IMR-90 (cell line): Measurements from ENCODE around the gene TMEM271.

Experiments used
- BHLHE40 ChIP-seq: fragments of 150-350 bp; IDR thresholded peaks from 2 replicates; pipeline ENCODE4 v1.6.1; 2016; ENCODE audit warnings: mild to moderate bottlenecking, low read depth, low read length
- FOS ChIP-seq: fragments of 150-350 bp; IDR thresholded peaks from 2 replicates; pipeline ENCODE4 v1.6.1; 2016; ENCODE audit warnings: low read depth, low read length
- MAFK ChIP-seq: IDR thresholded peaks from 2 replicates; pipeline ENCODE4 v1.6.1; 2012; ENCODE audit warnings: low read depth, low read length, improper control_type of control experiment
- MAZ ChIP-seq: IDR thresholded peaks from 2 replicates; pipeline ENCODE4 v1.6.1; 2012; ENCODE audit warnings: low read depth, mild to moderate bottlenecking, low read length, improper control_type of control experiment, moderate library complexity, borderline replicate concordance
- MXI1 ChIP-seq: IDR thresholded peaks from 2 replicates; pipeline ENCODE4 v1.6.1; 2012; ENCODE audit warnings: low read depth, mild to moderate bottlenecking, low read length, moderate library complexity, borderline replicate concordance
- TF ChIP-seq, protein P1 (sequence below): fragments of 150-350 bp; IDR thresholded peaks from 2 replicates; pipeline ENCODE4 v1.6.1; 2017; ENCODE audit warnings: mild to moderate bottlenecking, antibody characterized with exemption, low read length, low read depth
- TF ChIP-seq, protein P2 (sequence below): conservative IDR thresholded peaks from 2 replicates; pipeline ENCODE4 v1.5.1; 2012; ENCODE audit warnings: mild to moderate bottlenecking, low read depth, low read length, improper control_type of control experiment

DNA sequence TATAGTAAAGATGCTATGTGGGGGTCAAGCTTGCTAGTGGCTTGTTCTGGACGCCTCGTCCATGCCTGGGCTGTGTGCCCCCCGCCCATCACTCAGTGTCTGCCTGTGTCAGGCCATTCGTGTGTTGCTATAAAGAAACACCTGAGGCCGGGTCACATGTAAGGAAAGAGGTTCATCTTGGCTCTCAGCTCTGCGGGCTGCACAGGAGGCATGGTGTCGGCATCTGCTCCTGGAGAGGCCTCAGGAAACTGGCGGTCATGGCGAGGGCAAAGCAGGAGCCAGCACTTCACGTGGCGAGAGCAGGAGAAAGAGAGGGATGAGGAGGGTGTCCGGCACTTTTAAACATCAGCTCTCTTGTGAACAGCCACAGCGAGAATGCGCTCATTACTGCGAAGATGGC lies 51.9 kb downstream of the TMEM271 start:
- TF ChIP-seq, protein P1, sequence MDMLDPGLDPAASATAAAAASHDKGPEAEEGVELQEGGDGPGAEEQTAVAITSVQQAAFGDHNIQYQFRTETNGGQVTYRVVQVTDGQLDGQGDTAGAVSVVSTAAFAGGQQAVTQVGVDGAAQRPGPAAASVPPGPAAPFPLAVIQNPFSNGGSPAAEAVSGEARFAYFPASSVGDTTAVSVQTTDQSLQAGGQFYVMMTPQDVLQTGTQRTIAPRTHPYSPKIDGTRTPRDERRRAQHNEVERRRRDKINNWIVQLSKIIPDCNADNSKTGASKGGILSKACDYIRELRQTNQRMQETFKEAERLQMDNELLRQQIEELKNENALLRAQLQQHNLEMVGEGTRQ, result no peak
- TF ChIP-seq, protein P2, sequence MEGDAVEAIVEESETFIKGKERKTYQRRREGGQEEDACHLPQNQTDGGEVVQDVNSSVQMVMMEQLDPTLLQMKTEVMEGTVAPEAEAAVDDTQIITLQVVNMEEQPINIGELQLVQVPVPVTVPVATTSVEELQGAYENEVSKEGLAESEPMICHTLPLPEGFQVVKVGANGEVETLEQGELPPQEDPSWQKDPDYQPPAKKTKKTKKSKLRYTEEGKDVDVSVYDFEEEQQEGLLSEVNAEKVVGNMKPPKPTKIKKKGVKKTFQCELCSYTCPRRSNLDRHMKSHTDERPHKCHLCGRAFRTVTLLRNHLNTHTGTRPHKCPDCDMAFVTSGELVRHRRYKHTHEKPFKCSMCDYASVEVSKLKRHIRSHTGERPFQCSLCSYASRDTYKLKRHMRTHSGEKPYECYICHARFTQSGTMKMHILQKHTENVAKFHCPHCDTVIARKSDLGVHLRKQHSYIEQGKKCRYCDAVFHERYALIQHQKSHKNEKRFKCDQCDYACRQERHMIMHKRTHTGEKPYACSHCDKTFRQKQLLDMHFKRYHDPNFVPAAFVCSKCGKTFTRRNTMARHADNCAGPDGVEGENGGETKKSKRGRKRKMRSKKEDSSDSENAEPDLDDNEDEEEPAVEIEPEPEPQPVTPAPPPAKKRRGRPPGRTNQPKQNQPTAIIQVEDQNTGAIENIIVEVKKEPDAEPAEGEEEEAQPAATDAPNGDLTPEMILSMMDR, result no peak
- no peak for TF ChIP-seq BHLHE40
- TF ChIP-seq MXI1, result no peak
- no peak for TF ChIP-seq MAFK
- no peak for TF ChIP-seq MAZ
- TF ChIP-seq FOS, result no peak
